ENCODE measurements around the gene CYP1A2.
"Not testable (repeated sequence)": the region's sequence is repeated elsewhere in the genome, so short reads cannot be mapped to it uniquely, and the experiment has no call there.

DNA sequence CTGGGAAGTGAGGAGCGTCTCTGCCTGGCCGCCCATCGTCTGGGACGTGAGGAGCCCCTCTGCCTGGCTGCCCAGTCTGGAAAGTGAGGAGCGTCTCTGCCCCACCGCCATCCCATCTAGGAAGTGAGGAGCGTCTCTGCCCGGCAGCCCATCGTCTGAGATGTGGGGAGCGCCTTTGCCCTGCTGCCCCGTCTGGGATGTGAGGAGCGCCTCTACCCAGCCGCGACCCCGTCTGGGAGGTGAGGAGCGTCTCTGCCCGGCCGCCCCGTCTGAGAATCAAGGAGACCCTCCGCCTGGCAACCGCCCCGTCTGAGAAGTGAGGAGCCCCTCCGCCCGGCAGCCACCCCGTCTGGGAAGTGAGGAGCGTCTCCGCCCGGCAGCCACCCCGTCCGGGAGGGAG lies 19.9 kb upstream of the CYP1A2 start:
- TF ChIP-seq, protein P1, sequence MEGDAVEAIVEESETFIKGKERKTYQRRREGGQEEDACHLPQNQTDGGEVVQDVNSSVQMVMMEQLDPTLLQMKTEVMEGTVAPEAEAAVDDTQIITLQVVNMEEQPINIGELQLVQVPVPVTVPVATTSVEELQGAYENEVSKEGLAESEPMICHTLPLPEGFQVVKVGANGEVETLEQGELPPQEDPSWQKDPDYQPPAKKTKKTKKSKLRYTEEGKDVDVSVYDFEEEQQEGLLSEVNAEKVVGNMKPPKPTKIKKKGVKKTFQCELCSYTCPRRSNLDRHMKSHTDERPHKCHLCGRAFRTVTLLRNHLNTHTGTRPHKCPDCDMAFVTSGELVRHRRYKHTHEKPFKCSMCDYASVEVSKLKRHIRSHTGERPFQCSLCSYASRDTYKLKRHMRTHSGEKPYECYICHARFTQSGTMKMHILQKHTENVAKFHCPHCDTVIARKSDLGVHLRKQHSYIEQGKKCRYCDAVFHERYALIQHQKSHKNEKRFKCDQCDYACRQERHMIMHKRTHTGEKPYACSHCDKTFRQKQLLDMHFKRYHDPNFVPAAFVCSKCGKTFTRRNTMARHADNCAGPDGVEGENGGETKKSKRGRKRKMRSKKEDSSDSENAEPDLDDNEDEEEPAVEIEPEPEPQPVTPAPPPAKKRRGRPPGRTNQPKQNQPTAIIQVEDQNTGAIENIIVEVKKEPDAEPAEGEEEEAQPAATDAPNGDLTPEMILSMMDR (IDR thresholded peaks at IDR 0.05): not testable (repeated sequence)
- TF ChIP-seq POLR2A (IDR thresholded peaks at IDR 0.05): not testable (repeated sequence)
